ENCODE measurements around the gene AP3S2. TPM values are rescaled to one million over a fixed set of nuclear protein-coding genes. Genes with fewer than 3 reads are reported as not detected.

The AP3S2 gene
- total and polyA plus RNA-seq, 2 of the 13 experiments (the other 11 are each of a cell fraction or from before 2014, with no cell fraction given), result 17.6 to 44.4 TPM

DNA sequence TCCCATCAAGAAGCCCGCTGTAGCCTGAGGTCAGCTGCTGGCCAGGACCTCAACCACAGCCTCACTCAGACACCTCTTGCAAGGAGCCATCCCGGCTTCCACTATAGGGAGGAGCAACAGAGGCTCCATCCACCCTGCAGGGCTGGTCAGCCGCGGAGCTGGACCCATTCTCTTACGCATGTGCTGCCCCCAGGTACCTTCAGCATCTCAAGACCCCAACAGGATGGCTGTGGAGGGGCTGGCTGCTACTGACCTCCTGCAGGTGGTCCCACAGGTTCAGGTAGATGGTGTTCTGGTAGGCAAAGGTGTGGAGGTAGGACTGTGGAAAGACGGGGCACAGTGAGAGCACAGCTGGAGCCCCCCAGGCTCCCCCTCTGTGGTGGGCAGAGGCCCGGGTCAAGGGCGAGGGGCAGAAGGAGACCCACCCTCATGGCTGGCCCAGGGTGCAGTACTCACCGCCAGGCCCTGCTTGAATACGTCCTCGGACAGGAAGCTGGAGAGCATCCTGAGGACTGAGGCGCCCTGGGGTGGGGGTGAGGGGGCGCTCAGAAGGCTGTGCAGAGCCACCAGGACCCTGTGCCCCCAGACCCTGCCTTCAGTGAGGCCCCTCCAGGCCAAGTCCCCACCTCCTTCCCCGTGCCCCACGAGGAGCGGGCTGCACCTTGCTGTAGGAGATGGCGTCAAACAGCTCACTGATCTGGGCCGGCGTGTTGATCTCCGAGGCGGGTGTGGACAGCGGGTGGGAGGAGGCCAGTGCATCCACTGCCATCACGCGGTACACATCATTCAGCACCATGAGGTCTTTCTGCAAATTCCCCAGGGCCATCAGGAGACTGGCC lies 90.6 kb downstream of the AP3S2 start:
- intact Hi-C loops (cut with micrococcal nuclease; ENCODE audit: unreplicated experiment), result no loop called here
- CTCF ChIA-PET (ENCODE audit: low intra/inter-chr PET ratio, low total read pairs), result no interaction called here
- ATAC-seq (no peak), DNase-seq (ENCODE audit: low spot score) (no peak), FAIRE-seq (no peak)
- POLR2A ChIA-PET, result interaction anchor here (0.8 to 1.1 kb wide), 2 partner anchors 43 to 71 kb away, joined by 3 read pairs; no protein-coding TSS in a partner anchor
- Histone ChIP-seq H3K4me3 (replicated peaks in 1 of 3; ENCODE audit: insufficient read depth in 1 of 3, low read depth in 2 of 3, low read length in 3 of 3) (no peak overlapping the region), H4K20me1 (ENCODE audit: insufficient read depth, low read length) (no peaks in the 10 kb centered on the region; the same call in 1 of the 2 replicates), H3K9ac (ENCODE audit: insufficient read depth, low read depth, low read length) (no peak overlapping the region), H3K9me3 (ENCODE audit: low read length) (no peaks in the 10 kb centered on the region), H3K36me3 (replicated peaks in 1 of 2; ENCODE audit: control insufficient read depth in 1 of 2, insufficient read depth in 2 of 2, low read length in 2 of 2) (peaks cover 46 to 72% of the 10 kb centered on the region in 2 experiments), H3K79me2 (ENCODE audit: insufficient read depth, low read length) (peaks cover 10% of the 10 kb centered on the region), H3K4me1 (ENCODE audit: insufficient read depth, low read length) (peaks cover 42% of the 10 kb centered on the region), H2AFZ (ENCODE audit: low read length) (no peak overlapping the region), H3K4me2 (ENCODE audit: low read depth, low read length) (no peak overlapping the region), H3K27me3 (ENCODE audit: control insufficient read depth in 1 of 2, insufficient read depth in 2 of 2, low read length in 2 of 2) (no peaks in the 10 kb centered on the region), H3K27ac (ENCODE audit: extremely low read length, insufficient read depth, low read length) (no peak overlapping the region)
- in situ Hi-C loops (cut with HindIII; ENCODE audit: extremely low pct_ligation_motif_present, low pct_unique_long_range_greater_than_20kb), result no loop called here
- no TSS peak for BruUV-seq (replicated peaks)
- TF ChIP-seq TOE1 (CRISPR knock-in tag; IDR thresholded peaks at IDR 0.05) (no peak), ZNF264 (CRISPR knock-in tag; IDR thresholded peaks at IDR 0.05) (no peak), AGO1 (IDR thresholded peaks at IDR 0.05; ENCODE audit: low read depth, low read length, poor library complexity, severe bottlenecking) (peak; percentile 17), RBFOX2 (IDR thresholded peaks at IDR 0.05; ENCODE audit: low read depth, low read length) (peak; percentile 51), AGO2 (optimal IDR thresholded peaks at IDR 0.05; ENCODE audit: low read depth, low read length) (peak; percentile 7)
- 100% methylated on average over 3 of the region's 24 CpGs for WGBS (ENCODE audit: low lambda C conversion rate)

- H3K27me3 ChIP-seq (ENCODE audit: control insufficient read depth in 1 of 2, insufficient read depth in 2 of 2, low read length in 2 of 2), result no peaks in the 10 kb centered on the region
- no peaks in the 10 kb centered on the region for H4K20me1 ChIP-seq (ENCODE audit: insufficient read depth, low read length)
- ChIA-PET POLR2A (interaction anchor here (0.8 to 1.1 kb wide), 2 partner anchors 42 to 72 kb away, joined by 3 read pairs; no protein-coding TSS in a partner anchor), CTCF (ENCODE audit: low intra/inter-chr PET ratio, low total read pairs) (no interaction called here)
- TF ChIP-seq AGO2 (optimal IDR thresholded peaks at IDR 0.05; ENCODE audit: low read depth, low read length) (peak; percentile 34), ZNF232 (CRISPR knock-in tag; IDR thresholded peaks at IDR 0.05; ENCODE audit: borderline replicate concordance) (no peak), ZNF557 (CRISPR knock-in tag; IDR thresholded peaks at IDR 0.05) (no peak), ZNF235 (CRISPR knock-in tag; IDR thresholded peaks at IDR 0.05; ENCODE audit: borderline replicate concordance) (no peak), ZFP36L1 (CRISPR knock-in tag; IDR thresholded peaks at IDR 0.05) (no peak), HNRNPL (IDR thresholded peaks at IDR 0.05; ENCODE audit: low read depth, low read length) (peak; percentile 49; the same call in 1 of the 2 replicates), SNAI1 (CRISPR knock-in tag; IDR thresholded peaks at IDR 0.05; ENCODE audit: borderline replicate concordance) (no peak)
- peaks cover 5% of the 10 kb centered on the region for H3K79me2 ChIP-seq (ENCODE audit: insufficient read depth, low read length)
- FAIRE-seq, result no peak
- in situ Hi-C loops (cut with HindIII; ENCODE audit: extremely low pct_ligation_motif_present, low pct_unique_long_range_greater_than_20kb) (no loop called here), intact Hi-C loops (cut with micrococcal nuclease; ENCODE audit: unreplicated experiment) (no loop called here)
- no TSS peak for BruUV-seq (replicated peaks)
- DNase-seq (ENCODE audit: low spot score), result no peak
- ATAC-seq, result no peak
- WGBS (ENCODE audit: low lambda C conversion rate), result 91% methylated on average over 14 of the region's 16 CpGs
- H3K4me2 ChIP-seq (ENCODE audit: low read depth, low read length), result no peak overlapping the region
- H2AFZ ChIP-seq (ENCODE audit: low read length), result no peak overlapping the region
- H3K9me3 ChIP-seq (ENCODE audit: low read length), result no peaks in the 10 kb centered on the region
- no peak overlapping the region for H3K27ac ChIP-seq (ENCODE audit: extremely low read length, insufficient read depth, low read length)
- no peak overlapping the region for H3K9ac ChIP-seq (ENCODE audit: insufficient read depth, low read depth, low read length)
- H3K4me3 ChIP-seq (replicated peaks in 1 of 3; ENCODE audit: insufficient read depth in 1 of 3, low read depth in 2 of 3, low read length in 3 of 3), result no peak overlapping the region
- peaks cover 51 to 80% of the 10 kb centered on the region in 2 experiments for H3K36me3 ChIP-seq (replicated peaks in 1 of 2; ENCODE audit: control insufficient read depth in 1 of 2, insufficient read depth in 2 of 2, low read length in 2 of 2)
- peaks cover 34% of the 10 kb centered on the region for H3K4me1 ChIP-seq (ENCODE audit: insufficient read depth, low read length)
Observed at GRCh38 chr15:89802231-89802928, 91.4 kb downstream of the AP3S2 start.

All from HepG2 (cell line).